A549 (cell line): ENCODE measurements around the gene KMT2C. TPM values are rescaled to one million over a fixed set of nuclear protein-coding genes. Genes with fewer than 3 reads are reported as not detected.

Experiments used
- ATAC-seq, 2 experiments: fragments of 200-7000 bp in 1 of 2; fragments of >200 bp in 1 of 2; cut with Nextera tagmentation in 1 of 2; cut with Tn5 transposase in 1 of 2; 3 replicates each; pipeline versions ENCODE4 v1.8.0 to v1.9.1; 2018 to 2020; ENCODE audit warnings: mild to moderate bottlenecking in 1 of 2, moderate library complexity in 1 of 2
- CTCF ChIA-PET: fragments of 300-600 bp; sonication (Branson Sonifier 250); formaldehyde crosslinking; extraction: SDS; loops from one replicate; lab custom pipeline; 2021; ENCODE audit warnings: antibody characterized with exemption, inconsistent platforms; lab: Yijun Ruan, JAX
- POLR2A ChIA-PET: fragments of 350-600 bp; formaldehyde crosslinking; extraction: SDS; loops from one replicate; lab custom pipeline; 2021; ENCODE audit warnings: antibody characterized with exemption, inconsistent platforms; lab: Yijun Ruan, JAX
- DNase-seq, 2 experiments: peaks; one replicate each; pipeline versions ENCODE4 v3.0.0 to v3.0.0-alpha.2; 2011 to 2016; ENCODE audit warnings: low read depth in 1 of 2, low spot score in 1 of 2
- FAIRE-seq: peaks from 2 replicates; lab custom pipeline; 2011; peaks lifted over from hg19 to GRCh38; lab: Jason Lieb, UNC
- H3K27ac ChIP-seq, 2 experiments: fragments of >200 bp; sonication (Bioruptor Twin); formaldehyde crosslinking; 3 replicates each; pipeline ENCODE4 v1.5.1; 2016 to 2017
- H3K4me1 ChIP-seq: fragments of >200 bp; sonication (Bioruptor Twin); formaldehyde crosslinking; 3 replicates; pipeline ENCODE4 v1.6.1; 2016
- H3K4me2 ChIP-seq: fragments of >200 bp; sonication (Bioruptor Twin); formaldehyde crosslinking; 3 replicates; pipeline ENCODE4 v1.6.1; 2016
- H3K4me3 ChIP-seq: fragments of >200 bp; sonication (Bioruptor Twin); formaldehyde crosslinking; 3 replicates; pipeline ENCODE4 v1.5.1; 2016
- H3K9me3 ChIP-seq: fragments of >200 bp; sonication (Bioruptor Twin); formaldehyde crosslinking; 3 replicates; pipeline ENCODE4 v1.6.1; 2016
- ATOH8 ChIP-seq: fragments of 250-450 bp; sonication (Bioruptor Pico); IDR thresholded peaks from 2 replicates; pipeline ENCODE4 v1.5.0; 2020; ENCODE audit warnings: low read depth, mild to moderate bottlenecking, moderate library complexity
- CBX2 ChIP-seq: fragments of 200-600 bp; sonication (generic); IDR thresholded peaks from 2 replicates; pipeline ENCODE4 v1.6.1; 2016; ENCODE audit warnings: low read depth, mild to moderate bottlenecking, borderline replicate concordance
- CEBPB ChIP-seq, 2 experiments: fragments of >200 bp in 1 of 2; sonication (Bioruptor Twin) in 1 of 2; formaldehyde crosslinking in 1 of 2; IDR thresholded peaks; 2 replicates each; pipeline ENCODE4 v1.6.1; 2012 to 2016
- CHD2 ChIP-seq: fragments of 150-350 bp; IDR thresholded peaks from 2 replicates; pipeline ENCODE4 v1.6.1; 2014; ENCODE audit warnings: low read length; ENCODE audit not compliant: partially characterized antibody
- EHF ChIP-seq: fragments of 250-450 bp; sonication (Bioruptor Pico); IDR thresholded peaks from 2 replicates; pipeline ENCODE4 v1.5.0; 2020; ENCODE audit warnings: mild to moderate bottlenecking
- EHMT2 ChIP-seq: fragments of 200-600 bp; sonication (generic); IDR thresholded peaks from 2 replicates; pipeline ENCODE4 v1.6.1; 2016; ENCODE audit warnings: antibody characterized with exemption, low read depth, mild to moderate bottlenecking, moderate library complexity
- ESRRA ChIP-seq: fragments of 150-350 bp; IDR thresholded peaks from 2 replicates; pipeline ENCODE4 v1.6.1; 2014; ENCODE audit warnings: mild to moderate bottlenecking, low read length, borderline replicate concordance
- FOSB ChIP-seq: fragments of 250-450 bp; sonication (Bioruptor Pico); IDR thresholded peaks from 2 replicates; pipeline ENCODE4 v1.5.0; 2020; ENCODE audit warnings: mild to moderate bottlenecking, moderate library complexity
- FOSL2 ChIP-seq, 2 experiments: fragments of 450-650 bp in 1 of 2; fragments of >200 bp in 1 of 2; sonication (Bioruptor Twin) in 1 of 2; formaldehyde crosslinking; IDR thresholded peaks; 2 replicates each; pipeline versions ENCODE4 v1.5.0 to v1.6.1; 2016 to 2020; ENCODE audit warnings: mild to moderate bottlenecking in 1 of 2, moderate library complexity in 1 of 2
- FOXS1 ChIP-seq: fragments of 250-450 bp; sonication (Bioruptor Pico); IDR thresholded peaks from 2 replicates; pipeline ENCODE4 v1.5.0; 2020; ENCODE audit warnings: mild to moderate bottlenecking, moderate library complexity
- GATA3 ChIP-seq: IDR thresholded peaks from 2 replicates; pipeline ENCODE4 v1.6.1; 2012; ENCODE audit warnings: borderline replicate concordance
- HES2 ChIP-seq: fragments of >200 bp; sonication (Bioruptor Twin); formaldehyde crosslinking; IDR thresholded peaks from 2 replicates; pipeline ENCODE4 v1.6.1; 2016
- HOXA7 ChIP-seq: fragments of 250-450 bp; sonication (Bioruptor Pico); IDR thresholded peaks from 2 replicates; pipeline ENCODE4 v1.5.0; 2020; ENCODE audit warnings: mild to moderate bottlenecking, moderate library complexity
- HOXB5 ChIP-seq: fragments of 250-450 bp; sonication (Bioruptor Pico); IDR thresholded peaks from 2 replicates; pipeline ENCODE4 v1.5.0; 2020; ENCODE audit warnings: mild to moderate bottlenecking, moderate library complexity
- JUN ChIP-seq, 2 experiments: fragments of >200 bp; sonication (Bioruptor Twin); formaldehyde crosslinking; IDR thresholded peaks; 2 replicates in 1 of 2; 3 replicates in 1 of 2; pipeline ENCODE4 v1.6.1; 2016 to 2017
- JUNB ChIP-seq: fragments of >200 bp; sonication (Bioruptor Twin); formaldehyde crosslinking; IDR thresholded peaks from 2 replicates; pipeline ENCODE4 v1.6.1; 2016
- KDM5A ChIP-seq: fragments of 200-600 bp; sonication (generic); IDR thresholded peaks from 2 replicates; pipeline ENCODE4 v1.6.1; 2016; ENCODE audit warnings: antibody characterized with exemption, mild to moderate bottlenecking
- MAFK ChIP-seq: fragments of 450-650 bp; IDR thresholded peaks from 2 replicates; pipeline ENCODE4 v1.6.1; 2014; ENCODE audit not compliant: partially characterized antibody
- NFE2L2 ChIP-seq: fragments of 150-350 bp; conservative IDR thresholded peaks from 2 replicates; pipeline ENCODE4 v1.6.1; 2014; ENCODE audit warnings: low read length
- NR3C1 ChIP-seq: fragments of >200 bp; sonication (Bioruptor Twin); formaldehyde crosslinking; IDR thresholded peaks from 3 replicates; pipeline ENCODE4 v1.6.1; 2017
- PHF8 ChIP-seq: fragments of 200-600 bp; sonication (generic); IDR thresholded peaks from 2 replicates; pipeline ENCODE4 v1.6.1; 2016; ENCODE audit warnings: low read depth, mild to moderate bottlenecking, antibody characterized with exemption, moderate library complexity, borderline replicate concordance
- POLR2A ChIP-seq: IDR thresholded peaks from 2 replicates; pipeline ENCODE4 v1.6.1; 2012; ENCODE audit warnings: mild to moderate bottlenecking, low read length
- RFX5 ChIP-seq: fragments of 450-650 bp; IDR thresholded peaks from 2 replicates; pipeline ENCODE4 v1.7.1; 2014; ENCODE audit warnings: antibody characterized with exemption, mild to moderate bottlenecking, moderate library complexity
- RNF2 ChIP-seq: fragments of 200-600 bp; sonication (generic); IDR thresholded peaks from 2 replicates; pipeline ENCODE4 v1.6.1; 2016; ENCODE audit warnings: low read depth, mild to moderate bottlenecking, antibody characterized with exemption, moderate library complexity, borderline replicate concordance
- TFCP2L1 ChIP-seq: fragments of 250-450 bp; sonication (Bioruptor Pico); IDR thresholded peaks from 2 replicates; pipeline ENCODE4 v1.5.0; 2021; ENCODE audit warnings: mild to moderate bottlenecking
- TP53 ChIP-seq: fragments of 250-450 bp; sonication (Bioruptor Pico); IDR thresholded peaks from 2 replicates; pipeline ENCODE4 v1.5.0; 2021; ENCODE audit warnings: mild to moderate bottlenecking, moderate library complexity
- ZFP36 ChIP-seq: fragments of 450-650 bp; IDR thresholded peaks from 2 replicates; pipeline ENCODE4 v1.6.1; 2014; ENCODE audit warnings: borderline replicate concordance; ENCODE audit not compliant: partially characterized antibody
- ZNF302 ChIP-seq: fragments of 250-450 bp; sonication (Bioruptor Pico); IDR thresholded peaks from 2 replicates; pipeline ENCODE4 v1.9.0; 2021; ENCODE audit warnings: inconsistent platforms, mild to moderate bottlenecking, moderate library complexity
- ZSCAN20 ChIP-seq: fragments of 250-450 bp; sonication (Bioruptor Pico); IDR thresholded peaks from 2 replicates; pipeline ENCODE4 v1.8.0; 2022; ENCODE audit warnings: mild to moderate bottlenecking, moderate library complexity
- WGBS: methylation state at CpG from one replicate; pipeline ENCODE4 v1.1.6; 2017; ENCODE audit errors: missing lambda C conversion rate; 5-methylcytosine and 5-hydroxymethylcytosine counted together
- polyA plus RNA-seq, 4 experiments: library from polyadenylated mRNA; depleted of rRNA in 3 of 4; stranded (reverse); fragments of >200 nt; fragmentation: RNase III in 1 of 4; extraction: RNeasy Plus Mini Kit Qiagen cat#74134 plus additional on column Dnase treatment in 1 of 4; gene quantifications; 2 replicates in 3 of 4; 3 replicates in 1 of 4; pipeline ENCODE4 v1.2.3, GENCODE V29; 2011 to 2017
- TF ChIP-seq, protein P1 (sequence below): IDR thresholded peaks from 2 replicates; pipeline ENCODE4 v1.6.1; 2012
- TF ChIP-seq, protein P2 (sequence below): fragments of >200 bp; sonication (Bioruptor Twin); formaldehyde crosslinking; IDR thresholded peaks from 3 replicates; pipeline ENCODE4 v1.6.1; 2016
- TF ChIP-seq, protein P3 (sequence below): IDR thresholded peaks from 2 replicates; pipeline ENCODE4 v1.6.1; 2012; ENCODE audit warnings: low read depth, borderline replicate concordance
- TF ChIP-seq, protein P4 (sequence below): fragments of 150-350 bp; IDR thresholded peaks from 2 replicates; pipeline ENCODE4 v1.6.1; 2014; ENCODE audit warnings: low read depth, mild to moderate bottlenecking, low read length

Gene KMT2C
- polyA plus RNA-seq, 2 of the 4 experiments (the other 2 are of a cell fraction) = 4.2 to 13.1 TPM

- FAIRE-seq (no peak), DNase-seq (no peak), ATAC-seq (no peak)
- no peak overlapping the region for H3K27ac ChIP-seq
- H3K9me3 ChIP-seq = peaks cover 5% of the 10 kb centered on the region; the same call in 2 of the 3 replicates
- H3K4me3 ChIP-seq = no peak overlapping the region
- H3K4me2 ChIP-seq = no peak overlapping the region
- peaks cover 18% of the 10 kb centered on the region for H3K4me1 ChIP-seq
- ChIA-PET CTCF (no interaction called here), POLR2A (no interaction called here)
- TF ChIP-seq RNF2 = no peak
- TF ChIP-seq CHD2 = no peak
- TF ChIP-seq, protein P1, sequence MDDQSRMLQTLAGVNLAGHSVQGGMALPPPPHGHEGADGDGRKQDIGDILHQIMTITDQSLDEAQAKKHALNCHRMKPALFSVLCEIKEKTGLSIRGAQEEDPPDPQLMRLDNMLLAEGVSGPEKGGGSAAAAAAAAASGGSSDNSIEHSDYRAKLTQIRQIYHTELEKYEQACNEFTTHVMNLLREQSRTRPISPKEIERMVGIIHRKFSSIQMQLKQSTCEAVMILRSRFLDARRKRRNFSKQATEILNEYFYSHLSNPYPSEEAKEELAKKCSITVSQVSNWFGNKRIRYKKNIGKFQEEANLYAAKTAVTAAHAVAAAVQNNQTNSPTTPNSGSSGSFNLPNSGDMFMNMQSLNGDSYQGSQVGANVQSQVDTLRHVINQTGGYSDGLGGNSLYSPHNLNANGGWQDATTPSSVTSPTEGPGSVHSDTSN = no peak
- TF ChIP-seq PHF8 = no peak
- no peak for TF ChIP-seq MAFK
- TF ChIP-seq, protein P2, sequence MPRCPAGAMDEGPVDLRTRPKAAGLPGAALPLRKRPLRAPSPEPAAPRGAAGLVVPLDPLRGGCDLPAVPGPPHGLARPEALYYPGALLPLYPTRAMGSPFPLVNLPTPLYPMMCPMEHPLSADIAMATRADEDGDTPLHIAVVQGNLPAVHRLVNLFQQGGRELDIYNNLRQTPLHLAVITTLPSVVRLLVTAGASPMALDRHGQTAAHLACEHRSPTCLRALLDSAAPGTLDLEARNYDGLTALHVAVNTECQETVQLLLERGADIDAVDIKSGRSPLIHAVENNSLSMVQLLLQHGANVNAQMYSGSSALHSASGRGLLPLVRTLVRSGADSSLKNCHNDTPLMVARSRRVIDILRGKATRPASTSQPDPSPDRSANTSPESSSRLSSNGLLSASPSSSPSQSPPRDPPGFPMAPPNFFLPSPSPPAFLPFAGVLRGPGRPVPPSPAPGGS = no peak
- TF ChIP-seq, protein P3, sequence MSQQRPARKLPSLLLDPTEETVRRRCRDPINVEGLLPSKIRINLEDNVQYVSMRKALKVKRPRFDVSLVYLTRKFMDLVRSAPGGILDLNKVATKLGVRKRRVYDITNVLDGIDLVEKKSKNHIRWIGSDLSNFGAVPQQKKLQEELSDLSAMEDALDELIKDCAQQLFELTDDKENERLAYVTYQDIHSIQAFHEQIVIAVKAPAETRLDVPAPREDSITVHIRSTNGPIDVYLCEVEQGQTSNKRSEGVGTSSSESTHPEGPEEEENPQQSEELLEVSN = no peak
- TF ChIP-seq HOXA7 (CRISPR knock-in tag) = no peak
- TF ChIP-seq NR3C1 = no peak
- TF ChIP-seq RFX5 = no peak
- no peak for TF ChIP-seq CEBPB (IDR thresholded peaks at IDR 0.05)
- no peak for TF ChIP-seq HOXB5
- no peak for TF ChIP-seq EHF (CRISPR knock-in tag)
- TF ChIP-seq EHMT2 = no peak
- TF ChIP-seq JUN (IDR thresholded peaks at IDR 0.05) = no peak
- no peak for TF ChIP-seq JUNB
- TF ChIP-seq ZSCAN20 = no peak
- no peak for TF ChIP-seq ESRRA
- TF ChIP-seq TP53 (CRISPR knock-in tag) = no peak
- no peak for TF ChIP-seq FOSB (CRISPR knock-in tag)
These were observed 36.5 kb downstream of the KMT2C start for GRCh38 chr7:152399344-152399743.

DNA sequence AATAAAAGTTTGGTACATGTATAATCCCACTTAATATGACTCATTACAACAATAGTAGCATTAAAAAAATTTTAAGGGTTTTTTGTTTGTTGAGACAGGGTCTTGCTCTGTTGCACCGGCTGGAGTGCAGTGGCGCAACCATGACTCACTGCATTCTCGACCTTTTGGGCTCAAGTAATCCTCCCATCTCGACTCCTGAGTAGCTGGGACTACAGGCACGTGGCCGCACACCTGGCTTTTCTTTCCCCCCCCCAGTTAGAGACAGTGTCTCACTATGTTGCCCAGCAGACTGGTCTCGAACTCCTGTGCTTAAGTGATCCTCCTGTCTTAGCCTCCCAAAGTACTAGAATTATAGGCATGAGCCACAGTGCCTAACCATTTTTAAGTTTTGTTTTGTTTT, 40.7 kb downstream of the KMT2C start:
- H3K4me1 ChIP-seq = peaks cover 25% of the 10 kb centered on the region
- H3K4me3 ChIP-seq = no peak overlapping the region
- TF ChIP-seq POLR2A (no peak), TFCP2L1 (no peak), GATA3 (no peak), CEBPB (IDR thresholded peaks at IDR 0.05) (peak; percentile 54 to 84; a peak in 3 of 4 replicates), NR3C1 (no peak), ZFP36 (no peak), FOSL2 (IDR thresholded peaks at IDR 0.05) (peak; percentile 52; the same call in 1 of the 2 replicates), FOSL2 (CRISPR knock-in tag; IDR thresholded peaks at IDR 0.05) (peak; percentile 69), ATOH8 (CRISPR knock-in tag) (no peak), FOXS1 (CRISPR knock-in tag) (no peak), JUN (IDR thresholded peaks at IDR 0.05) (0 out of 5 replicates have a peak, but pooled peaks of 1 of the 2 experiments have one; percentile 13), CBX2 (no peak), KDM5A (no peak), RNF2 (no peak), NFE2L2 (no peak), ZNF302 (CRISPR knock-in tag) (no peak), HES2 (0 out of 2 replicates have a peak, but pooled peaks have one; percentile 16)
- TF ChIP-seq, protein P4, sequence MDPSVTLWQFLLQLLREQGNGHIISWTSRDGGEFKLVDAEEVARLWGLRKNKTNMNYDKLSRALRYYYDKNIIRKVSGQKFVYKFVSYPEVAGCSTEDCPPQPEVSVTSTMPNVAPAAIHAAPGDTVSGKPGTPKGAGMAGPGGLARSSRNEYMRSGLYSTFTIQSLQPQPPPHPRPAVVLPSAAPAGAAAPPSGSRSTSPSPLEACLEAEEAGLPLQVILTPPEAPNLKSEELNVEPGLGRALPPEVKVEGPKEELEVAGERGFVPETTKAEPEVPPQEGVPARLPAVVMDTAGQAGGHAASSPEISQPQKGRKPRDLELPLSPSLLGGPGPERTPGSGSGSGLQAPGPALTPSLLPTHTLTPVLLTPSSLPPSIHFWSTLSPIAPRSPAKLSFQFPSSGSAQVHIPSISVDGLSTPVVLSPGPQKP = no peak
- TF ChIP-seq, all 56 proteins: peak for 4
- CTCF ChIA-PET = interaction anchor here (1.0 to 1.9 kb wide), 6 partner anchors 11 to 53 kb away, joined by 3 to 5 read pairs (median 3); no protein-coding TSS in a partner anchor
- FAIRE-seq (no peak), ATAC-seq (peak; percentile 30 to 55; a peak in 3 of 6 replicates), DNase-seq (peak in 1 of 2 experiments; percentile 35)
- POLR2A ChIA-PET = no interaction called here
- Histone ChIP-seq H3K9me3 (no peaks in the 10 kb centered on the region), H3K4me2 (peak overlapping the region; percentile 17; the same call in 2 of the 3 replicates), H3K27ac (peak overlapping the region in 1 of 2 experiments; percentile 8; a peak in 1 of 6 replicates)
- WGBS = 39% methylated on average over 7 of the region's 7 CpGs
